Caco-2 (cell line): ENCODE measurements around the gene TWF2. TPM values are rescaled to one million over a fixed set of nuclear protein-coding genes. Genes with fewer than 3 reads are reported as not detected.

ENCODE experiments used
- BruUV-seq: library from RNA; stranded (reverse); fragments of 400-500 nt; replicated peaks from 2 replicates; lab custom pipeline; 2021; lab: Mats Ljungman, UMichigan
- CTCF ChIA-PET: fragments of 300-600 bp; sonication (Branson Sonifier 250); formaldehyde crosslinking; loops from one replicate; lab custom pipeline; 2022; ENCODE audit warnings: antibody characterized with exemption; lab: Charles Lee
- POLR2A ChIA-PET: fragments of 300-600 bp; sonication (Branson Sonifier 250); formaldehyde crosslinking; loops from one replicate; lab custom pipeline; 2022; ENCODE audit warnings: antibody characterized with exemption; lab: Charles Lee
- DNase-seq, 2 experiments: peaks; one replicate each; pipeline versions ENCODE4 v3.0.0 to v3.0.0-alpha.2; 2020 to 2022
- H3K27me3 ChIP-seq: replicated peaks from 2 replicates; pipeline ENCODE4 v1.6.0; 2011; ENCODE audit warnings: low read length; ENCODE audit not compliant: control insufficient read depth, insufficient read depth
- H3K36me3 ChIP-seq: 2 replicates; pipeline ENCODE4 v1.5.1; 2011; ENCODE audit warnings: low read length; ENCODE audit not compliant: control insufficient read depth, insufficient read depth
- H3K4me1 ChIP-seq: fragments of 250-450 bp; sonication (Bioruptor Pico); 2 replicates; pipeline ENCODE4 v1.5.1; 2020; ENCODE audit warnings: mild to moderate bottlenecking
- H3K4me3 ChIP-seq: 2 replicates; pipeline ENCODE4 v1.5.1; 2011; ENCODE audit warnings: low read depth, mild to moderate bottlenecking, control low read depth, low read length
- H3K9me3 ChIP-seq: fragments of 250-450 bp; sonication (Bioruptor Pico); 2 replicates; pipeline ENCODE4 v1.5.1; 2020; ENCODE audit warnings: mild to moderate bottlenecking, moderate library complexity
- H3K27ac Mint-ChIP-seq: one replicate; pipeline ENCODE4 v1.8.0; 2022; ENCODE audit warnings: mixed read lengths; ENCODE audit not compliant: unreplicated experiment
- H3K27me3 Mint-ChIP-seq: one replicate; pipeline ENCODE4 v1.8.0; 2022; ENCODE audit warnings: mixed read lengths; ENCODE audit not compliant: insufficient read depth, unreplicated experiment
- H3K36me3 Mint-ChIP-seq: one replicate; pipeline ENCODE4 v1.8.0; 2022; ENCODE audit warnings: mild to moderate bottlenecking, mixed read lengths; ENCODE audit not compliant: insufficient read depth, unreplicated experiment
- H3K4me1 Mint-ChIP-seq: one replicate; pipeline ENCODE4 v1.8.0; 2022; ENCODE audit warnings: low read depth, mixed read lengths; ENCODE audit not compliant: unreplicated experiment
- H3K4me3 Mint-ChIP-seq: one replicate; pipeline ENCODE4 v1.8.0; 2022; ENCODE audit warnings: mild to moderate bottlenecking, moderate library complexity, mixed read lengths; ENCODE audit not compliant: unreplicated experiment
- H3K9me3 Mint-ChIP-seq: one replicate; pipeline ENCODE4 v1.8.0; 2022; ENCODE audit warnings: mixed read lengths; ENCODE audit not compliant: unreplicated experiment
- intact Hi-C: fragments of 100-400 bp; cut with micrococcal nuclease; formaldehyde crosslinking; loops from one replicate; pipeline ENCODE4 v1.10.0; 2022; ENCODE audit not compliant: unreplicated experiment
- total RNA-seq: library from RNA; stranded (reverse); gene quantifications from 2 replicates; pipeline ENCODE4 v1.2.3, GENCODE V29; 2022
- TF ChIP-seq, protein P1 (sequence below), 2 experiments: fragments of 200-600 bp in 1 of 2; IDR thresholded peaks; 1 replicate in 1 of 2; 2 replicates in 1 of 2; pipeline versions ENCODE4 v1.5.1 to v1.8.0; 2011 to 2022; ENCODE audit warnings: antibody characterized with exemption in 1 of 2, control low read depth in 1 of 2, inconsistent platforms in 1 of 2, low read depth in 1 of 2, low read length in 1 of 2, mild to moderate bottlenecking in 1 of 2, moderate library complexity in 1 of 2; ENCODE audit not compliant: insufficient read depth in 1 of 2, severe bottlenecking in 1 of 2, unreplicated experiment in 1 of 2

TWF2 gene
- total RNA-seq, 1 experiment from 2014 or later: 29.9 TPM

DNA sequence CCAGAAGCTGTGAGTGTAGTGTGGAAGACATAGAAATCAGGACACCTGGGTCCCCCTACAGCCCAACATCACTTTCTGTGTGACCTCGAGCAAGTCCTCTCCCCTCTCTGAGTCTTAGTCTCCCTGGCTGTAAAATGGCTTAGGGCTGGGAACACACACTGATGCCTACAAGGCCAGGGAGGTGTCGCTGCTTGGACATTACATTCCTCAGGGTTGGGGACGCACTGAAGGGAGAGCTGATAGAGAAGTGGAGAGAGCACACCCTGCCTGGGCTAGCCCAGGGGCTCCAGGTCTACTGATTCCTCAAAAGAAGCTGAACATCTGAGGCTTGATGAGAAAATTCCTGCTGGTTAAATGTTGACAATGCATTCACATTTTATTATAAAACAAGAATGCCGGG, 47.3 kb downstream of the TWF2 start:
- no peaks in the 10 kb centered on the region for H3K36me3 Mint-ChIP-seq
- intact Hi-C loops: no loop called here
- no peaks in the 10 kb centered on the region for H3K9me3 ChIP-seq
- H3K27ac Mint-ChIP-seq: no peak overlapping the region
- H3K4me3 Mint-ChIP-seq: no peak overlapping the region
- DNase-seq: no peak
- no TSS peak for BruUV-seq
- H3K27me3 ChIP-seq: no peaks in the 10 kb centered on the region
- ChIA-PET CTCF (no interaction called here), POLR2A (interaction anchor here (0.7 kb wide), 1 partner anchor 102 kb away, joined by 3 read pairs; no protein-coding TSS in a partner anchor)
- no peaks in the 10 kb centered on the region for H3K27me3 Mint-ChIP-seq
- H3K9me3 Mint-ChIP-seq: no peaks in the 10 kb centered on the region
- peaks cover 6% of the 10 kb centered on the region for H3K4me1 Mint-ChIP-seq
- TF ChIP-seq, protein P1, sequence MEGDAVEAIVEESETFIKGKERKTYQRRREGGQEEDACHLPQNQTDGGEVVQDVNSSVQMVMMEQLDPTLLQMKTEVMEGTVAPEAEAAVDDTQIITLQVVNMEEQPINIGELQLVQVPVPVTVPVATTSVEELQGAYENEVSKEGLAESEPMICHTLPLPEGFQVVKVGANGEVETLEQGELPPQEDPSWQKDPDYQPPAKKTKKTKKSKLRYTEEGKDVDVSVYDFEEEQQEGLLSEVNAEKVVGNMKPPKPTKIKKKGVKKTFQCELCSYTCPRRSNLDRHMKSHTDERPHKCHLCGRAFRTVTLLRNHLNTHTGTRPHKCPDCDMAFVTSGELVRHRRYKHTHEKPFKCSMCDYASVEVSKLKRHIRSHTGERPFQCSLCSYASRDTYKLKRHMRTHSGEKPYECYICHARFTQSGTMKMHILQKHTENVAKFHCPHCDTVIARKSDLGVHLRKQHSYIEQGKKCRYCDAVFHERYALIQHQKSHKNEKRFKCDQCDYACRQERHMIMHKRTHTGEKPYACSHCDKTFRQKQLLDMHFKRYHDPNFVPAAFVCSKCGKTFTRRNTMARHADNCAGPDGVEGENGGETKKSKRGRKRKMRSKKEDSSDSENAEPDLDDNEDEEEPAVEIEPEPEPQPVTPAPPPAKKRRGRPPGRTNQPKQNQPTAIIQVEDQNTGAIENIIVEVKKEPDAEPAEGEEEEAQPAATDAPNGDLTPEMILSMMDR (IDR thresholded peaks at IDR 0.05; ENCODE audit: insufficient read depth in 1 of 2, low read depth in 1 of 2, low read length in 1 of 2, severe bottlenecking in 1 of 2, unreplicated experiment in 1 of 2): no peak
- peaks cover 26% of the 10 kb centered on the region for H3K4me1 ChIP-seq
- no peaks in the 10 kb centered on the region for H3K36me3 ChIP-seq
- no peak overlapping the region for H3K4me3 ChIP-seq

DNA sequence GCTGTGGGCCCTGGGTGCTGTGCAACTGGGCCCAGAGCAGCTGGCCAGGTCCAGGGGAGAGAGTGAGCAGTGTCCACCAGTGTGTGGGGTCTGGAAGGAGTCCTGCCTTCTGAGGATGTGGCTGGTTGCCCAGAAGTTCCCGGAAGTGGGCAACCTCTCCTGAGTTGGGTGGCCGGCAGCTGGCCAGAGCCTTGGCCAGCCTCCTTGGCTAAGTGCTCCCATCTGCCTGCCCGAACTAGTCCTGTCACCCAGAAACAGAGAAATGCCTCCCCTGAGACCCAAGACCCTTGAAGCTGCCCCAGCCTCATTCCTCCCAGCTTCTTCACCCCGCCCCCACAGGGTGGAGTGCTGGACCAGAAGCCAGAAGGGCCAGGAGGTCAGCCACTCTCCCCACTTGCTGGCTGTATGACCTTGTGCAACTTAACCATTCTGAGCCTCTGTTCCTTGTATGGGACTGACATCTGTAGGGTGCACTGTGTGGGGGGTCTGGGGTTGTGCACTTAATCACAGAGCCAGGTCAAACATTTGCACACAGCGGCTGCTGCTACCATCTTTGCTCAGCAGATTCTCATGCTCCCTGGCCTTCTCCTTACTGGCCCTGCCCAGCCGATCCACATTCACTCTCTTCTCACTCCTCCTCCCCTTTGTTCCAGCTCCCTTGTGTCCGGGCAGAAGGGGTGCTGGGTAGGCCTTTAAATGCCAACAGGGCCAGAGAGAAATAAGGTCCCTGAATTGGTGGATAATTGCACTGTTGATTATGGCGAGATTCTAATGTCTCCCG, 48.5 kb downstream of the TWF2 start:
- CTCF ChIA-PET: no interaction called here
- no peaks in the 10 kb centered on the region for H3K9me3 Mint-ChIP-seq

DNA sequence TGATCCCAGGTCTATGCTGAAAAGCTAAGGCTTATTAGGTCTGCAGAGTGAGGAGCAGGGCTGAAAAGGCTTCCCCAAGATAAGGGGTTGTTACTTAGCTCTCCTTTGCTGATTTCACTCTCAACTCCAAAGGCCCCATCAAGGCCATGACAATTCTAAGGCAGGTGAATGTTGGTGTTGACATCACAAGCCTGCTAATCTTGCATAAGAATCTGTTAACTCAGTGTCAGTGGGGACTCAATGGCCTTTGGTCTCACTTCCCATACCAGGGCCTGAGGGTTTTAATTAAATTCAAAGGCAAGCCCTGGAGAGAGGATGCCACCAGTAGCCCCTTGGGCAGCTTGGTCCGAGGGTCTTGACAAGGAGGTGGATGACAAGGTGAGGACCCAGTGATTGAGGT, 50.4 kb downstream of the TWF2 start:
- H3K27me3 Mint-ChIP-seq: no peaks in the 10 kb centered on the region
- H3K4me1 ChIP-seq: peaks cover 18% of the 10 kb centered on the region
- peak overlapping the region; percentile 26 for H3K27ac Mint-ChIP-seq
- no peak for DNase-seq
- no peaks in the 10 kb centered on the region for H3K27me3 ChIP-seq
- no peaks in the 10 kb centered on the region for H3K36me3 Mint-ChIP-seq
- no peaks in the 10 kb centered on the region for H3K36me3 ChIP-seq
- H3K9me3 ChIP-seq: no peaks in the 10 kb centered on the region
- ChIA-PET CTCF (interaction anchor here (1.1 kb wide), 1 partner anchor 34 kb away, joined by 12 read pairs; the partner anchor contains the start of gene POC1A), POLR2A (interaction anchor here (1.0 kb wide), 1 partner anchor 34 kb away, joined by 3 read pairs; the partner anchor contains the start of gene POC1A)
- H3K4me3 ChIP-seq: no peak overlapping the region
- H3K4me3 Mint-ChIP-seq: no peak overlapping the region
- H3K9me3 Mint-ChIP-seq: no peaks in the 10 kb centered on the region
- intact Hi-C loops: no loop called here
- peaks cover 6% of the 10 kb centered on the region for H3K4me1 Mint-ChIP-seq
- TF ChIP-seq, protein P1 (IDR thresholded peaks at IDR 0.05; ENCODE audit: insufficient read depth in 1 of 2, low read depth in 1 of 2, low read length in 1 of 2, severe bottlenecking in 1 of 2, unreplicated experiment in 1 of 2): no peak
- no TSS peak for BruUV-seq

More for the DNA sequence above, 48.5 kb downstream of the TWF2 start:
- Histone ChIP-seq H3K9me3 (no peaks in the 10 kb centered on the region), H3K4me1 (peaks cover 18% of the 10 kb centered on the region), H3K36me3 (no peaks in the 10 kb centered on the region), H3K4me3 (no peak overlapping the region), H3K27me3 (no peaks in the 10 kb centered on the region)
- no peak overlapping the region for H3K4me3 Mint-ChIP-seq
- DNase-seq: no peak
- H3K27ac Mint-ChIP-seq: no peak overlapping the region
- no TSS peak for BruUV-seq
- H3K27me3 Mint-ChIP-seq: no peaks in the 10 kb centered on the region
- intact Hi-C loops: no loop called here
- POLR2A ChIA-PET: no interaction called here
- TF ChIP-seq, protein P1 (IDR thresholded peaks at IDR 0.05; ENCODE audit: insufficient read depth in 1 of 2, low read depth in 1 of 2, low read length in 1 of 2, severe bottlenecking in 1 of 2, unreplicated experiment in 1 of 2): no peak
- peaks cover 6% of the 10 kb centered on the region for H3K4me1 Mint-ChIP-seq
- H3K36me3 Mint-ChIP-seq: no peaks in the 10 kb centered on the region
